PC-3 (cell line): ENCODE results near the gene CMTM1.

ENCODE experiments used
- EZH2phosphoT487 ChIP-seq: fragments of 300-600 bp; sonication (generic); IDR thresholded peaks from 2 replicates; pipeline ENCODE4 v1.6.1; 2018; ENCODE audit warnings: mild to moderate bottlenecking, antibody characterized with exemption, low read length, borderline replicate concordance
- TF ChIP-seq, protein P1 (sequence below): fragments of 300-600 bp; sonication (generic); conservative IDR thresholded peaks from 2 replicates; pipeline ENCODE4 v1.5.1; 2017; ENCODE audit warnings: antibody characterized with exemption, low read depth, mild to moderate bottlenecking, low read length

GRCh38 chr16:66543541-66543940 lies 22.7 kb upstream of the CMTM1 start:
- TF ChIP-seq, protein P1, sequence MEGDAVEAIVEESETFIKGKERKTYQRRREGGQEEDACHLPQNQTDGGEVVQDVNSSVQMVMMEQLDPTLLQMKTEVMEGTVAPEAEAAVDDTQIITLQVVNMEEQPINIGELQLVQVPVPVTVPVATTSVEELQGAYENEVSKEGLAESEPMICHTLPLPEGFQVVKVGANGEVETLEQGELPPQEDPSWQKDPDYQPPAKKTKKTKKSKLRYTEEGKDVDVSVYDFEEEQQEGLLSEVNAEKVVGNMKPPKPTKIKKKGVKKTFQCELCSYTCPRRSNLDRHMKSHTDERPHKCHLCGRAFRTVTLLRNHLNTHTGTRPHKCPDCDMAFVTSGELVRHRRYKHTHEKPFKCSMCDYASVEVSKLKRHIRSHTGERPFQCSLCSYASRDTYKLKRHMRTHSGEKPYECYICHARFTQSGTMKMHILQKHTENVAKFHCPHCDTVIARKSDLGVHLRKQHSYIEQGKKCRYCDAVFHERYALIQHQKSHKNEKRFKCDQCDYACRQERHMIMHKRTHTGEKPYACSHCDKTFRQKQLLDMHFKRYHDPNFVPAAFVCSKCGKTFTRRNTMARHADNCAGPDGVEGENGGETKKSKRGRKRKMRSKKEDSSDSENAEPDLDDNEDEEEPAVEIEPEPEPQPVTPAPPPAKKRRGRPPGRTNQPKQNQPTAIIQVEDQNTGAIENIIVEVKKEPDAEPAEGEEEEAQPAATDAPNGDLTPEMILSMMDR: no peak
- TF ChIP-seq EZH2phosphoT487: no peak
